ENCODE results near the gene MLX.
"Not testable (repeated sequence)": the region's sequence is repeated elsewhere in the genome, so short reads cannot be mapped to it uniquely, and the experiment has no call there.

MLX gene

DNA sequence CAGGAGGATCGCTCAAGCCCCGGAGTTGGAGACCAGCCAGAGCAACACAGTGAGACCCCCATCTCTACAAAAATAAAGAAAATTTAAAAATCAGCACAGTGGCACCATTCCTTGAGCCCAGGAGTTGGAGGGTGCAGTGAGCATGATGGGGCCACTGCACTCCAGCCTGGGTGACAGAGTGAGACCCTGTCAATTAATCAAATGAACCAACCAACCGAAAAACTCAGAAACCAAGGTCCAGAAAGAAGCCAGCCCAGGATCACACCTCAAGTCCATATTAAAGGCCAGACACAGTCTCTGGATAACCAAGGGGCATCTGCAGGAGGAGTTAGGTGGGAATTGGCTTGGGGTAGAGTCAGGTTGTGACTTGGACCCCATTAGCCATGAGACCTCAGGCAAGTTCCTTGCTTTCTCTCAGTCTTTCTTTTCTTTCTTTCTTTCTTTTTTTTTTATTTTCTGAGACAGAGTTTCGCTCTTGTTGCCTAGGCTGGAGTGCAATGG, 11.7 kb upstream of the MLX start:
- no peak for DNase-seq (ENCODE audit: low read depth in 2 of 2)

DNA sequence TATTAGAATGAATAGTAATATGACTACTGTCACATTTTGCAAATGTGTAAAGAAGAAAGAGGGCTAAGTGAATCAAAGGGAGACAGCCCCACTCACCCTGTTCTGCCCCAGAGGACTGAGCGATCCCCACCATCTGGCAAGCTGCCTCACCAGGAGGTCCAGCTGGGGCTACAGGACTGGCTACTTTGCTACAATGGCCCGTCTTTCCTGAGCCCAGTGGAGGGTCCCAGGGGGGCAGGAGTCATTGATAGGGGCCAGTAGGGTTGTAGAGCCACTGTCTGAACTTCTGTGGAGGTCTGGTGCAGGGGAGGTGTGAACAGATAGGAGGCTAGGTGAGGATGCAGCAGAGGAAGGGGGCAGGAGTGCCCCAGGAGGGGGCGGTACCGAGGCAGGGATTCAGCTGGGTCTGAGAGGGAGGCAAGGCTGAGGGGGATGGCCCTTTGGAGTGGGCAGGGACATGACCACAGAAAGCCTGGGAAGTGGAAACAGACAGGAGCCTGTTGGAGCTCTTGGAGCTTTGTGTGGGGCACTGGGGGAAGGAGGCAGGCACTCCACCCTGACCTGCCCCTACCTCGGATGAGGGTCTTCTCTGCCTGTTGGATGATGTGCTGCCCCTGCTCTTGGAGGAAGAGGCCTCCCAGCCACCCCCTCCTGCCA, 10.8 kb upstream of the MLX start:
- not testable (repeated sequence) for DNase-seq (ENCODE audit: low read depth in 2 of 2)

DNA sequence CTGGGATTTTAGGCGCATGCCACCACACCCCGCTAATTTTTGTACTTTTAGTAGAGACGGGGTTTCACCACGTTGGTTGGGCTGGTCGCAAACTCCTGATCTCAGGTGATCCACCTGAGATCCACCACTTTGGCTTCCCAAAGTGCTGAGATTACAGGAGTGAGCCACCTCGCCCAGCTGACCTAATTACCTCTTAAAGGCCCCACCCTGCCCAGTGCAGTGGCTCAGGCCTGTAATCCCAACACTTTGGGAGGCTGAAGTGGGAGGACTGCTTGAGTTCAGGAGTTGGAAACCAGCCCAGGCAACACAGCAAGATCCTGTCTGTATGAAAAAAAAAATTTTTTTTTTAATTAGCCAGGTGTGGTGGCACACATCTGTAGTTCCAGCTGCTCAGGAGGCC, 7.8 kb upstream of the MLX start:
- no peak for DNase-seq (ENCODE audit: low read depth in 2 of 2)

DNA sequence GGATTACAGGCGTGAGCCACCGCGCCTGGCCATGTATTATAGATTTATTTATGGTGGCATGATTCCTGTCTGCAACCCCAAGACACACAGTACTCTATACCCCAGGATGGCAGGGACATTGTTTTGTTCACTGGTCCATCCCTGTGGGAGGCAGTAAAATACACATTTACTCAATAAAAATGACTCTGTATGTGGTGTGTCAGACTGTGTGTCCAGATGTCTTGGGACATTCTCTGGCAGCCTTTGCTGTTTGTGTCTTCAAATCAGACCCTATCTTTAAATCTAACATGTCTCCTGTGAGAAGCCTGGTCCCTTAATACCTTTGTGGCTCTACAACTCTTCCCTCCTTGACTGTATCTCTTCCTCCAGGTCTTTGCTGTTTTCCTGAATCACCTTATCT, 6.7 kb upstream of the MLX start:
- DNase-seq (ENCODE audit: low read depth in 2 of 2) = no peak

DNA sequence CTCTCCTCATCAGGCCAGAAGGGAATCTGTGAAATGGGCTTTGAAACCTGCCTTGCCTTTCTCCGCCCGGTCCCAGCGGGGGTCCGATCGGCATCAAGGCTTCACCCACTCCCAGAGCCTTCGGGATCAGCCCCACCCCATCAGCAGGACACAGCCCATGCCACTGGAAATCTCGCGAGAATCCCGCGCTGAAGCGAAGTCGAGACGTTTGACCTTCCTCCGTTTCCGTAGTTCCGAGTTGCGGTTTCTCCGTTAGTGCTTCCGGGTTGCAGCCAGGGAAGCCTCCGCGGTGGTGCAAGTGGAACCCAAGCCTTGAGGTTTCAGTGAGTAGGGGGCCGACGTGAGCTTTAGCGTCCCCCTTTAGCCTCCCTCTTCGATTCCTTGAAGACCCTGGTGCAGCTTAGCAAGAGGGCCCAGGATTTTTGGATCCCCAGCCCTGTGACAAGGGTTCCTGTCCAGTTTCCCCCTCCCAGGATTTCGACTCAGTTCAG, 5.0 kb upstream of the MLX start, which contains the start of gene COASY:
TSS of gene COASY (plus strand) at position 252 of the 491 bp plus-strand sequence. CDS start 475 bp downstream, outside the sequence.
- peak; percentile 85 to 88 for DNase-seq (ENCODE audit: low read depth in 2 of 2)

DNA sequence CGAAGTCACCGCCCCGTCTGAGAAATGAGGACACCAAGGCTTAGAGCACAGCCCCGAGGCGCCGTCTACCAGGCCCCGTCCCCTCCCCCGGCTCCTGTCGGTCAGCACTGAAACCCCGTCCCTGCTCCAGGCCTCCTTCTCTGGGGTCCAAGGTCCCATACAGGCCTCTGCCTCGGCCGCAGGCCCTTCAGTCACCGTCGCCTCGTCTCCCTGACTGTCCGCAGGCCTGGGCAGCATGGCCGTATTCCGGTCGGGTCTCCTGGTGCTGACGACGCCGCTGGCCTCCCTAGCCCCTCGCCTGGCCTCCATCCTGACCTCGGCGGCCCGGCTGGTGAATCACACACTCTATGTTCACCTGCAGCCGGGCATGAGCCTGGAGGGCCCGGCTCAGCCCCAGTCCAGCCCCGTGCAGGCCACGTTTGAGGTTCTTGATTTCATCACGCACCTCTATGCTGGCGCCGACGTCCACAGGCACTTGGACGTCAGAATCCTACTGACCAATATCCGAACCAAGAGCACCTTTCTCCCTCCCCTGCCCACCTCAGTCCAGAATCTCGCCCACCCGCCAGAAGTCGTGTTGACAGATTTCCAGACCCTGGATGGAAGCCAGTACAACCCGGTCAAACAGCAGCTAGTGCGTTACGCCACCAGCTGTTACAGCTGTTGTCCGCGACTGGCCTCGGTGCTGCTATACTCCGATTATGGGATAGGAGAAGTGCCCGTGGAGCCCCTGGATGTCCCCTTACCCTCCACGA, 4.3 kb upstream of the MLX start:
- DNase-seq (ENCODE audit: low read depth in 2 of 2) = no peak

DNA sequence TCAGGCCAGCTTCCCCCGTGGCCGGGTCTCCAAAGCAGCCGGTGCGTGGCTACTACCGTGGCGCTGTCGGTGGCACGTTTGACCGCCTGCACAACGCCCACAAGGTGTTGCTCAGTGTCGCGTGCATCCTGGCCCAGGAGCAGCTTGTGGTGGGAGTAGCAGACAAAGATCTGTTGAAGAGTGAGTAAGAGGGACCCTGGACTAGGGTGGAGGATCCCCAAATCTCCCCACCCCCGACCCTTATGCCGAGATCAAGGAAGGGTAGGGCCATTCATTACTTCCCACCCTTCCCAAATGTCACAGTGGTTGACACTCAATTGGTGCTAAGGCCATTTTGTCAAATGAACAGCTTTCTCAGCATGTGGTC, 3.8 kb upstream of the MLX start:
- no peak for DNase-seq (ENCODE audit: low read depth in 2 of 2)

DNA sequence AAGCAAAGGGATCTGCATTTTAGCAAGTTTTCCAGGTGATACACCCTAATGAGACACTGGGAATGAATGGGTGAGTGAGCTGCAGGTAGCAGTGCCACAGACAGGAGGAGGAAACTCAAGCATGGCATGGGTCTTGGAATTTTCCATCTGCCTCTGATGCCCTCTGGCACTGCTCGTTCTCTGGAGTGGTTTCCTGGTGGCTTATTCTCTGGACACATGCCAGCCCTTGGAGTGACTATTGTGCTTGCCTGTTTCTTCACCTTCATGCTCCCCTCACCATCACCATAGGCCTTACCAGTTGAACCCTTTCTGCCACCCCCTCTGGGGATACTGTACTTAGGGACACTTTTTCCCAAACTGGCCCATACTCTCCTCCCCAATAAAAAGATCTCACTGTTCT, 3.4 kb upstream of the MLX start:
- DNase-seq (ENCODE audit: low read depth in 2 of 2) = no peak

DNA sequence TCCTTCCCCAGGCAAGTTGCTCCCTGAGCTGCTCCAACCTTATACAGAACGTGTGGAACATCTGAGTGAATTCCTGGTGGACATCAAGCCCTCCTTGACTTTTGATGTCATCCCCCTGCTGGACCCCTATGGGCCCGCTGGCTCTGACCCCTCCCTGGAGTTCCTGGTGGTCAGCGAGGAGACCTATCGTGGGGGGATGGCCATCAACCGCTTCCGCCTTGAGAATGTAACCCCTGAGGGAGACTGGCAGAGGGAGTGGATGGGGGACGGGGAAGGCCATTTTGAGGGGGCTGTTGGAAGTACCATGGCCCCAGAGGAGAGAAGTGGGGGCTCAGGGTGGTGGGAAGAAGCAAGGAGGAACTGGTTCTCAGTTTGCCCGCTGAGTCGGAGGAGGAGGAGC, 3.0 kb upstream of the MLX start:
- no peak for DNase-seq (ENCODE audit: low read depth in 2 of 2)

DNA sequence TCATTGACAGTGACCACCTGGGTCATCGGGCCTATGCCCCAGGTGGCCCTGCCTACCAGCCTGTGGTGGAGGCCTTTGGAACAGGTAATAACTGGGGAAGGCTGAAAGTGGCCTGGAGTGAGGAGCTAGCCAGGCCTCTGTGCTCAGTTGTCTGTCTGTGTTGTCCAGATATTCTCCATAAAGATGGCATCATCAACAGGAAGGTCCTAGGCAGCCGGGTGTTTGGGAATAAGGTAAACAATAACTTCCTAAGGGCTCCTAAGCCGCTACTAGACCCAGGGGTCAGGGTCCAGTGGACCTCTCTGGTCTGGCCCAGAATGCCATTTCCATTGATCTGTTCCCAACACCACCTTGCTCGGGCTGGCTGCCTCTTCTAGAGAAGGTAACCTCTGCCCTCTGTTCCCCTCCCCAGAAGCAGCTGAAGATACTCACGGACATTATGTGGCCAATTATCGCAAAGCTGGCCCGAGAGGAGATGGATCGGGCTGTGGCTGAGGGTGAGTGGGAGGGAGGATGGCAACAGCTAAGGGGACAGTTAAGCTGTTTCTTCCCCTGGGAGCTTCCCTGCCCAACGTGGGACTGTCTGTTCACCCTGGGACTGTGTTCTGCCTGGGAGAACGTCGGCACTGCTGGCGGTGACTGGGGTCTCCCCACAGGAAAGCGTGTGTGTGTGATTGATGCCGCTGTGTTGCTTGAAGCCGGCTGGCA, 1.9 kb upstream of the MLX start:
- no peak for DNase-seq (ENCODE audit: low read depth in 2 of 2)

DNA sequence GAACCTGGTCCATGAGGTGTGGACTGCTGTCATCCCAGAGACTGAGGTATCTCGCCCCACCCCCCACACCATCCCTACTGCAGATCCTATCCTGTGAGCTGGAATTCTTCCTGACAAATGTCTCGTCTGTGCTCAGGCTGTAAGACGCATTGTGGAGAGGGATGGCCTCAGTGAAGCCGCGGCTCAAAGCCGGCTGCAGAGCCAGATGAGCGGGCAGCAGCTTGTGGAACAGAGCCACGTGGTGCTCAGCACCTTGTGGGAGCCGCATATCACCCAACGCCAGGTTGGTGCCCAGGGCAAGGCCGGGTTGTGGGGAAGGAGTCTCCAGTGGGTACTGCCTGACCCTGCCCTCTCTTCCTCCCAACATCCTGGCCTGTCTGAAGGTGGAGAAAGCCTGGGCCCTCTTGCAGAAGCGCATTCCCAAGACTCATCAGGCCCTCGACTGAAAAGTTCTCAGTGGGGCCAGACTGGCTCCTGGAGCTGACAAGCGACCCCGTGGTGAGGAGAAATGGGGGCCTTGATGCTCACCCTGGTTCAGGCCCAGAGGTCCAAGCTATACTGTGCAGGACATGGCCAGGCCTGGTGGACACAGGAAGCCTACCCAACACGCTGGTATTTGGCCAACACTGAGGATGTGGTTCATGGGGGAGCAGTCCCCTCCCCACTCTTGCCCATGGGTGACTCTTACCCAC, 1.2 kb upstream of the MLX start:
- no peak for DNase-seq (ENCODE audit: low read depth in 2 of 2)

DNA sequence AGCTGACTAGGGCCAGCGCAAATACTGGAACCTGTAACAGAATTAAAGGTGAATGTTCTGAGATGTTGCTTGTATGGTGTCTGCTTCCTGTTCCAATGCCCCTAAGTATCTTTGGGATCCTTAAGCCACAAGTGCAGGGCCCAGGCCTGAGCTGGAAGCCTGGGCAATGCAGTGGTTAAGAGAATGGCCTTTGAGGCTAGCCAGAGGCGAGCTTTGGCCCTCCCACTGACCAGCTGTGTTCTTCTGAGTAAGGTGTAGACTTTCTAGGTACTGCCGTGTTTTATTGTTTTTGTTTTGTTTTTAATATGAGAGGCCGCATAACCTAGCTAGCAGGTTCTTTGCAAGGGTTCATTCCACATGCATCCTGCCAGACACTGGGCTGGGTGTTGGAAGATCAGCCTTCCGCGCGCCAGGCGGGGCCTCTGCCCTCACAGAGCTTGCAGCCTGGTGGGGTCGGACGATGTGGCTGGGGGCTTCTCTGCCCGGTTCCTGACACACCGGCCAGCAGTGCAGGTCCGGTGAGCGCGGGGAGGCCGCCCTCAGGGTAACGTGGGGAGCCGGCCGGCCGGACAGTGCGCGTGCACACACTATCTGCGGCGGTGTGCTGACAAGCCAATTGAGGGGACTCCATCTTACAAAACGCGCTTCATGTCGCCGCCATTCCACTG, 551 bp upstream of the MLX start:
- no peak for DNase-seq (ENCODE audit: low read depth in 2 of 2)

DNA sequence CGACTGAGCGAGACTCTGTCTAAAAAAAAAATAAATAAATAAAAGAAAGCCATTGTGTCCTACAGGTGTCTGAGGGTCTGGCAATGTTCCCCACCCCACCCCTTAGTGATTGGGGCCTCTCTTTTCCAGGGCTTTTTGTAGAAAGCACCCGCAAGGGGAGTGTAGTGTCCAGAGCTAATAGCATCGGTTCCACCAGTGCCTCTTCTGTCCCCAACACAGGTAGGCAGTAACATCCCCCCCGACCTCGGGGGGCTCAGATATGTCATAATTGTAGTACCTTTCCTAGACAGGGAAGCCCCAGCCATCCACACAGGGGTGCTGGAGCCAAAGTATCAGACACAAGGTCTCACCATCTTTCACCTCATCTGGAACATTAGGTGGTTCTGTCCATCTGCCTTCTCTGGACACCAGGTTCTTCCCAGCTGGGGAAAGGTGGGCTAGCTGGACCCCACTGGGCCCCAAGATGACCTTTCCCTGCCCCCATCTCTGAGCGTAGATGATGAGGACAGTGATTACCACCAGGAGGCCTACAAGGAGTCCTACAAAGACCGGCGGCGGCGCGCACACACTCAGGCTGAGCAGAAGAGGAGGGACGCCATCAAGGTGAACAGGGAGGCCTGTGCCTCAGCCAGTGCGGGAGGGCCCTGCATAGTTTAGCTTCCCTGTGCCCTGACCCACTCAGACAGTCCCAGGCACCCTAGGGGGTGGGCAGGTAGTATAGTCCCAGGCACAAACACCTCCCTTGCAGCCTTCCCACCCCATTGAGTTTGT, 1.6 kb downstream of the MLX start:
- no peak for DNase-seq (ENCODE audit: low read depth in 2 of 2)

DNA sequence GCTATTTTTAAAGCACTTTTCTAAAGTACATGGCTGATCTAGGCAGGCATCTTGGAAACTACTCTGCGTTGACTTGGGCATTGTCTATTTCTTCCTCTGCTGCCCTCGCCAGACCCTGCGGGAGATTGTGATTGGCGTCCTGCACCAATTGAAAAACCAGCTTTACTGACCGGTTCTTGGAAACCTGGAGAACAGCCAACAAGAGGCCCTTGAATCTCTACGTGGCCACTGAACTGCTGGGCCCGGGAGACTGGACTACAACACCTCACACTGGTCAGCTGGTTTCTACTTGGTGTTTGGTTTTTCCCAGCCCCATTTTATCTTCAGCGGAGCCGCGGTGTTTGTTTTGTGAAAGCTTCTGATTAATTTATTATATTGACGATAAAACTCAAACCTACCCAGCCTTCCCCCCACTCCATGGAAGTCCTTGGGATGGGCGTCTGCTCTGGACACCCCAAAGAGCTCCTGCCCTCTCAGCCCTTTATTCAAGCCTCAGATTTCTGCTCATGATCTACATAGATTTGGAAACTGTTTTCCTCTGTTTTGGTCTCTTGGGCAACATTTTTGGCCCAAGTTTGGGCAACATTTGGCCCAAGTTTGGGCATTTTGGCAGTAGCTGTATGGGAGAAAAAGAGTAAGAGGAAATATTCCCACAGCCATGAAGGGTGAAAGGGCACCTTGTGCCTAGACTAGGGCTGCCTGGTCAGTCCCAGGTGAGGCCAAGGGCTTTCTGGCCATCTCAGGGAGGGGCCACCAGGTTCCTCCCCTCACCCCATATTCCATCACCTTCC, 4.7 kb downstream of the MLX start:
- no peak for DNase-seq (ENCODE audit: low read depth in 2 of 2)

DNA sequence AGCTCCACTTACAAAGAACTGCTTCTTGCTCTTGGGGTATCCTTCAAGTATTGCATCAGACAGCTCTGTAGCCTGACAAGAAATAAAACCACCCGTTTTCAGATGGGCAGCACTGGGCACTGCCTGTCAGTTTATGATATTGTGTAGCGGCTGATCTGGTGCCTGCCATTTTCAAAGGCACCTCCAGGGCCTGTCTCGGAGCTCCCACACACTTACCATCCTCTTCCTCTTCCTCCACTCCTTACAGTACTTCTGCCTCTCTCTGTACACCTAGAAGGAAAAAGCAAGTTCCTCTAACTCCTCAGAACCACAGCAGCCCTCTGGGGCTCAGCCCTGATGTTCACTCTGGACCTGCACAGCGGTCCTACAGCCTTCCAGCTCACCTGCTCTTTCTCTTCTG, 6.2 kb downstream of the MLX start:
- DNase-seq (ENCODE audit: low read depth in 2 of 2) = no peak

DNA sequence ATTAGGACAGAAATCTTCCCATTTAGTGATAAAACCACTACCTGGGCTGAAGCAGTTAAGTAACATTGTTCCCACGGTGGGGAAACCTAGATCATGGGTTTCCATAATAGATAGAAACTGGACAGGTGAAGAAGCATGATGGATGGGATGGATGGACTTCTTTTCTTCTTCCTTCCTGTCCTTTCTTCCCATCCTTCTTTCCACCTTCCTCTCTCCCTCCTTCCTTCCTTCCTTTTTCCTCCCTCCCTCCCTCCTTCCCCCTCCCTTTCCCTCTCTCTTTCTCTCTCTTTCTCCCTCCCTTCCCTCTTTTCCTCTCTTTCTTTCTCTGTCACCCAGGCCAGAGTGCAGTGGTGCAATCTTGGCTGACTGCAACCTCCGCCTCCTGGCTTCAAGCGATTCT, 7.6 kb downstream of the MLX start:
- no peak for DNase-seq (ENCODE audit: low read depth in 2 of 2)

DNA sequence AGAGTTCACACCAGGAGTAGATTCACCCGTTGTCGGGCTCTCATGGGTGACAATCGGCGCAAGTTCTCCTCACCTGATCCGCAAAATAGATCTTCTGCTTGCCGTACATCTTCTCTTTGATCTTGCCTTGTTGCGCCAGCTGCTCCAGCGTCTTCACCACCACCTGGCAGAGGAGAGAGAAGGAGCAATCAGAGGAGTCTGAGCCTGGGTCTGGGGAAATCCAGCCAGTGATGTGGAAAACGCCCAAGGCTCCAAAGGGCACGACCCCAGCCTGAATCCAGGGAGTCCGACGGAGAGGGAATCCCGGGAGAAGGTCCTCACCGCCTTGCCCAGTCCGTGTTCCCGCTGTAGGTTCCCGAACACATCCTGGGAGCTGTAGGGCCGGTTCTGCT, 10.2 kb downstream of the MLX start:
- DNase-seq (ENCODE audit: low read depth in 2 of 2) = no peak

DNA sequence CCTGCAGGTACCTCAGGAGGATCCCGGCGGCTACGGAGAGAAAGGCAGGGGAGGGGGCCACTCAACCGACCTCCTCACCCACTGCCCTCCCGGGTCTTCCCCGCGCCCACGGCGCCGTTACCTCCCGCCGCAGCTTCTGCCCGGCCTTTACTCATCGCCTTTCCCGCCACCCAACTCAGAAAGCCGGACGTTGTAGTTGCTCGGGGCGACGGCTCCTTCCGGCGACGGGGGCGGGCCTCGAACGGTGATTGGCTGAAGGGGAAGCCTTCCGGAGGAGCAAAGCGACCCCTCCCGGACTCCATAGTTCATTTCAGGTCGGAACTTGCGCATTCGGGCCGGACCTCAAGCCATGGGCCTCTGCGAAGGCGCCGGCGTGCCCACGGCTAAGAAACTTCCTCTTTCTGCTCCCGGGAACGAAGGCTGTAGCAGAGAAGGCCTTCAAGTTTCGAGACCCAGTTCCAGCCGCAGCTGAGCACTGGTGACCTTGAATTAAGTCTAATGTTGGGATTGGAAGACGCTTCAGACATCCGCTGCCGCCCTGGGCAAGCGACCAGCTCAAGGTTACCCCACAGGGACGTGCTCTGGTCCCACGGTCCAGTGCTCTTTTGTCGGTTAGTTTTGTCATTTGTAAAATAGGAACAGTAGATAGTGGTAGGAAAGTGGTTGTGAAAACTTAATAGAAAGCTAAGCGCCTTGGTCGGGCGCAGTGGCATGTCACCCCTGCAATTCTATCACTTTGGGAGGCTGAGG, 10.8 kb downstream of the MLX start, which contains the start of gene PSMC3IP:
TSS of gene PSMC3IP (minus strand) at position 198 of the 750 bp plus-strand sequence. CDS start at position 155, 43 bp downstream.
- peak; percentile 85 to 86 for DNase-seq (ENCODE audit: low read depth in 2 of 2)

DNA sequence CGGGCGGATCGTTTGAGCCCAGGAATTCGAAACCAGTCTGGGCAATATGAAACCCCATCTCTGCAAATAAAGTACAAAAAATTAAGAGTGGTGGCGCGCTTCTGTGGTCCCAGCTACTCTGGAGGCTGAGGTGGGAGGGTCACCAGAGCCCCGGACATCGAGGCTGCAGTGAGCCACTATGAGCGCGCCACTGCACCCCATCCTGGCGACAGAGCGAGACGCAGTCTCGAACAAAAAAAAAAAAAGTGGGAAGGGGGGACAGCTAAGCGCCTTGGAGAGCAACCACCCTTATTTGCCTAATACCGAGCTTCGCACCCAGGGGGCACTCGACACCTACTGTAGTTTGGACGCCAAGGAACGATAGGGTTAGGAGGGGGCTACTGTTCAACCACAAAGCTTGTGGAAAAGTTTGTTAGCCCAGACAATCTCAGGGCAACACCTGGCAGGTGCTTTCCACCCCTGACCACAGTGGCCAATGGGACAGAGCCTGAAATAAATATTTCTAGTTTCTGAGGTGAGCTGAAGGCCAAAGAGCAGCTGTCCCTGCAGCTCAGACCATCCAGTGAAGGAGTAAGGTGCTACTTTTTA, 11.5 kb downstream of the MLX start:
- peak in 1 of 2 donors; percentile 49 for DNase-seq (ENCODE audit: low read depth in 2 of 2)

All from activated CD8-positive, alpha-beta memory T cell treated with anti-CD3 and anti-CD28 coated beads for 4 hours (primary cell).